ENCODE measurements around the gene EPS8. TPM values are rescaled to one million over a fixed set of nuclear protein-coding genes. Genes with fewer than 3 reads are reported as not detected.

The EPS8 gene
- total RNA-seq, 2 donors from 2014 or later = 6.7 to 8.1 TPM

GRCh38 chr12:15794836-15795235 lies 5.6 kb upstream of the EPS8 start:
- Mint-ChIP-seq H3K4me1 (peaks cover 18% of the 10 kb centered on the region), H3K4me3 (no peak overlapping the region), H3K27ac (no peak overlapping the region), H3K9me3 (no peaks in the 10 kb centered on the region), H3K27me3 (ENCODE audit: insufficient read depth) (peaks cover 31% of the 10 kb centered on the region), H3K36me3 (ENCODE audit: low read depth) (no peaks in the 10 kb centered on the region)
- Histone ChIP-seq H3K9ac (ENCODE audit: extremely low read depth, low read length, poor library complexity, severe bottlenecking) (no peak overlapping the region), H3K4me3 (ENCODE audit: low read length) (no peak overlapping the region), H3K4me1 (ENCODE audit: control insufficient read depth, insufficient read depth, low read length) (no peaks in the 10 kb centered on the region), H3K27ac (ENCODE audit: low read depth, low read length) (no peak overlapping the region), H3K27me3 (ENCODE audit: control insufficient read depth, insufficient read depth, low read length, poor library complexity, severe bottlenecking) (peaks cover 32% of the 10 kb centered on the region), H3K36me3 (ENCODE audit: control insufficient read depth, insufficient read depth, low read length) (no peaks in the 10 kb centered on the region), H3K9me3 (ENCODE audit: control insufficient read depth, low read length) (no peaks in the 10 kb centered on the region)
- no peak for DNase-seq
- no peak for TF ChIP-seq CTCF (conservative IDR thresholded peaks at IDR 0.05)
- 100% methylated on average over 1 of the region's 1 CpG; no CpG with 5 or more reads in 1 of the 2 experiments for WGBS, 2 experiments (ENCODE audit: insufficient coverage in 1 of 2, insufficient read length in 1 of 2)

- DNase-seq = no peak
- no peak for TF ChIP-seq CTCF (conservative IDR thresholded peaks at IDR 0.05)
- H3K36me3 ChIP-seq (ENCODE audit: control insufficient read depth, insufficient read depth, low read length) = no peaks in the 10 kb centered on the region
These were observed 5.0 kb upstream of the EPS8 start for GRCh38 chr12:15794196-15794595.

GRCh38 chr12:15788233-15789219 lies 662 bp downstream of the EPS8 start:
- H3K4me3 Mint-ChIP-seq = peak overlapping the region; percentile 66
- Histone ChIP-seq H3K9me3 (ENCODE audit: control insufficient read depth, low read length) (no peaks in the 10 kb centered on the region), H3K27me3 (ENCODE audit: control insufficient read depth, insufficient read depth, low read length, poor library complexity, severe bottlenecking) (peaks cover 62% of the 10 kb centered on the region), H3K4me1 (ENCODE audit: control insufficient read depth, insufficient read depth, low read length) (no peaks in the 10 kb centered on the region), H3K4me3 (ENCODE audit: low read length) (peak overlapping the region; percentile 91), H3K9ac (ENCODE audit: extremely low read depth, low read length, poor library complexity, severe bottlenecking) (peak overlapping the region; percentile 56), H3K36me3 (ENCODE audit: control insufficient read depth, insufficient read depth, low read length) (no peaks in the 10 kb centered on the region), H3K27ac (ENCODE audit: low read depth, low read length) (no peak overlapping the region)
- peaks cover 57% of the 10 kb centered on the region for H3K27me3 Mint-ChIP-seq (ENCODE audit: insufficient read depth)
- no peak for TF ChIP-seq CTCF (conservative IDR thresholded peaks at IDR 0.05)
- no peaks in the 10 kb centered on the region for H3K36me3 Mint-ChIP-seq (ENCODE audit: low read depth)
- peak; percentile 89 for DNase-seq
- no peaks in the 10 kb centered on the region for H3K9me3 Mint-ChIP-seq
- no peak overlapping the region for H3K27ac Mint-ChIP-seq
- 0 to 2% methylated on average over 20 to 64 of the region's 64 CpGs for WGBS, 2 experiments (ENCODE audit: insufficient coverage in 1 of 2, insufficient read length in 1 of 2)
- H3K4me1 Mint-ChIP-seq = peaks cover 14% of the 10 kb centered on the region

More at GRCh38 chr12:15794196-15794595, 5.0 kb upstream of the EPS8 start:
- H3K9me3 ChIP-seq (ENCODE audit: control insufficient read depth, low read length) = no peaks in the 10 kb centered on the region
- H3K4me3 ChIP-seq (ENCODE audit: low read length) = no peak overlapping the region
- 57 to 82% methylated on average over 3 of the region's 3 CpGs for WGBS, 2 experiments (ENCODE audit: insufficient coverage in 1 of 2, insufficient read length in 1 of 2)
- no peaks in the 10 kb centered on the region for H3K4me1 ChIP-seq (ENCODE audit: control insufficient read depth, insufficient read depth, low read length)
- Mint-ChIP-seq H3K9me3 (no peaks in the 10 kb centered on the region), H3K36me3 (ENCODE audit: low read depth) (no peaks in the 10 kb centered on the region), H3K4me3 (no peak overlapping the region), H3K27me3 (ENCODE audit: insufficient read depth) (peaks cover 34% of the 10 kb centered on the region), H3K27ac (no peak overlapping the region), H3K4me1 (peaks cover 18% of the 10 kb centered on the region)
- H3K27me3 ChIP-seq (ENCODE audit: control insufficient read depth, insufficient read depth, low read length, poor library complexity, severe bottlenecking) = peaks cover 35% of the 10 kb centered on the region
- no peak overlapping the region for H3K9ac ChIP-seq (ENCODE audit: extremely low read depth, low read length, poor library complexity, severe bottlenecking)
- no peak overlapping the region for H3K27ac ChIP-seq (ENCODE audit: low read depth, low read length)

Data from endodermal cell (in vitro differentiated cells).